Upper lobe of left lung (tissue), 6 donors: Measurements from ENCODE around the gene UBAC2. TPM values are rescaled to one million over a fixed set of nuclear protein-coding genes. Genes with fewer than 3 reads are reported as not detected.

Experiments used
- ATAC-seq, 2 donors: fragments of 200-7000 bp; cut with Tn5 transposase; one replicate each; pipeline ENCODE4 v1.9.1; 2022; ENCODE audit warnings: mild to moderate bottlenecking in 2 of 2, moderate library complexity in 2 of 2; ENCODE audit not compliant: low FRiP score in 2 of 2
- DNase-seq, 2 donors: peaks; one replicate each; pipeline ENCODE4 v3.0.0-alpha.2; 2019 to 2020
- H3K27ac ChIP-seq, 4 donors: fragments of 200-600 bp; sonication (generic); one replicate each; pipeline ENCODE4 v1.5.1; 2016 to 2019
- H3K27me3 ChIP-seq, 4 donors: fragments of 200-600 bp; sonication (generic); one replicate each; pipeline ENCODE4 v1.5.1; 2017 to 2019
- H3K36me3 ChIP-seq, 4 donors: fragments of 200-600 bp; sonication (generic); one replicate each; pipeline ENCODE4 v1.5.1; 2016 to 2019
- H3K4me1 ChIP-seq, 4 donors: fragments of 200-600 bp; sonication (generic); one replicate each; pipeline ENCODE4 v1.5.1; 2018 to 2019
- H3K4me3 ChIP-seq, 4 donors: fragments of 200-600 bp; sonication (generic); one replicate each; pipeline ENCODE4 v1.5.1; 2017 to 2019; ENCODE audit warnings: mild to moderate bottlenecking in 2 of 4, moderate library complexity in 1 of 4
- H3K9me3 ChIP-seq, 4 donors: fragments of 200-600 bp; sonication (generic); one replicate each; pipeline ENCODE4 v1.5.1; 2018 to 2019
- CTCF ChIP-seq, 6 experiments: fragments of 450-650 bp in 4 of 6; fragments of 200-600 bp in 2 of 6; sonication (generic) in 2 of 6; IDR thresholded peaks; one replicate each; pipeline ENCODE4 v1.5.1; 2016 to 2019; ENCODE audit warnings: antibody characterized with exemption in 6 of 6
- EP300 ChIP-seq, 4 donors: sonication (generic); formaldehyde crosslinking; IDR thresholded peaks; one replicate each; pipeline ENCODE4 v1.5.1; 2017; ENCODE audit warnings: antibody characterized with exemption in 4 of 4, control low read depth in 2 of 4
- POLR2A ChIP-seq, 4 donors: fragments of 450-650 bp; IDR thresholded peaks; one replicate each; pipeline ENCODE4 v1.5.1; 2016 to 2017; ENCODE audit warnings: antibody characterized with exemption in 4 of 4, mild to moderate bottlenecking in 2 of 4
- POLR2AphosphoS5 ChIP-seq, 2 donors: sonication (generic); formaldehyde crosslinking; IDR thresholded peaks; one replicate each; pipeline ENCODE4 v1.5.1; 2017; ENCODE audit warnings: antibody characterized with exemption in 2 of 2
- WGBS, 2 donors: methylation state at CpG; one replicate each; pipeline ENCODE4 v1.1.5; 2017 to 2018; 5-methylcytosine and 5-hydroxymethylcytosine counted together
- total RNA-seq, 6 donors: library from RNA; depleted of rRNA in 4 of 6; stranded (reverse); fragments of >200 nt in 4 of 6; gene quantifications; one replicate each; pipeline versions ENCODE4 v1.1.0 to v1.2.1, GENCODE V29; 2016 to 2021
- donor health status: DM: no; HTN: no; CAD: no; lungs with moderate emphysema.
- donor health status: DM: no; HTN: yes; CAD: no; lungs with severe emphysema.

The UBAC2 gene
- total RNA-seq, 6 donors from 2014 or later, result 29.3 to 55.5 (median 47.7) TPM

GRCh38 chr13:99415014-99415650 is 214.5 kb downstream of the UBAC2 start:
- whole genome bisulfite sequencing, 2 donors, result 74 to 82% methylated on average over 13 of the region's 13 CpGs
- peaks cover 0 to 2% (median 0%) of the 10 kb centered on the region in 4 donors for H3K4me1 ChIP-seq
- H3K36me3 ChIP-seq, result no peaks in the 10 kb centered on the region
- ATAC-seq (peak in 1 of 2 donors; percentile 55), DNase-seq (peak in 1 of 2 donors; percentile 44)
- no peaks in the 10 kb centered on the region for H3K9me3 ChIP-seq
- H3K27ac ChIP-seq, result peak overlapping the region in 1 of 4 donors; percentile 49
- H3K4me3 ChIP-seq, result no peak overlapping the region
- TF ChIP-seq CTCF (IDR thresholded peaks at IDR 0.05) (no peak), POLR2A (IDR thresholded peaks at IDR 0.05) (no peak), POLR2AphosphoS5 (IDR thresholded peaks at IDR 0.05) (no peak), EP300 (IDR thresholded peaks at IDR 0.05) (no peak)
- H3K27me3 ChIP-seq, result no peaks in the 10 kb centered on the region

- DNase-seq, result no peak
- Histone ChIP-seq H3K9me3 (no peaks in the 10 kb centered on the region), H3K4me3 (no peak overlapping the region), H3K27me3 (no peaks in the 10 kb centered on the region), H3K4me1 (peaks cover 0 to 3% (median 0%) of the 10 kb centered on the region in 4 donors), H3K27ac (peak overlapping the region in 1 of 4 donors; percentile 49), H3K36me3 (no peaks in the 10 kb centered on the region)
- 88 to 96% methylated on average over 12 to 14 of the region's 14 CpGs for WGBS, 2 donors
- TF ChIP-seq CTCF (IDR thresholded peaks at IDR 0.05) (no peak), POLR2A (IDR thresholded peaks at IDR 0.05) (no peak), EP300 (IDR thresholded peaks at IDR 0.05) (no peak), POLR2AphosphoS5 (IDR thresholded peaks at IDR 0.05) (no peak)
- peak in 1 of 2 donors; percentile 58 for ATAC-seq
Measured at GRCh38 chr13:99415851-99416331, 215.2 kb downstream of the UBAC2 start.

GRCh38 chr13:99416411-99417121 is 215.9 kb downstream of the UBAC2 start:
- TF ChIP-seq CTCF (IDR thresholded peaks at IDR 0.05) (no peak), POLR2A (IDR thresholded peaks at IDR 0.05) (no peak), POLR2AphosphoS5 (IDR thresholded peaks at IDR 0.05) (no peak), EP300 (IDR thresholded peaks at IDR 0.05) (no peak)
- no peaks in the 10 kb centered on the region for H3K36me3 ChIP-seq
- no peak overlapping the region for H3K27ac ChIP-seq
- no peak overlapping the region for H3K4me3 ChIP-seq
- 83 to 93% methylated on average over 11 to 22 of the region's 24 CpGs for WGBS, 2 donors
- peaks cover 0 to 3% (median 0%) of the 10 kb centered on the region in 4 donors for H3K4me1 ChIP-seq
- ATAC-seq, result no peak
- DNase-seq, result peak in 1 of 2 donors; percentile 8
- H3K9me3 ChIP-seq, result no peaks in the 10 kb centered on the region
- H3K27me3 ChIP-seq, result no peaks in the 10 kb centered on the region

- H3K27ac ChIP-seq, result no peak overlapping the region
- no peaks in the 10 kb centered on the region for H3K27me3 ChIP-seq
- H3K4me3 ChIP-seq, result no peak overlapping the region
- 79 to 81% methylated on average over 19 of the region's 19 CpGs for WGBS, 2 donors
- H3K4me1 ChIP-seq, result peaks cover 0 to 3% (median 0%) of the 10 kb centered on the region in 4 donors
- H3K9me3 ChIP-seq, result no peaks in the 10 kb centered on the region
- peak in 1 of 2 donors; percentile 10 for DNase-seq
- H3K36me3 ChIP-seq, result no peaks in the 10 kb centered on the region
- TF ChIP-seq POLR2AphosphoS5 (IDR thresholded peaks at IDR 0.05) (no peak), EP300 (IDR thresholded peaks at IDR 0.05) (no peak), CTCF (IDR thresholded peaks at IDR 0.05) (no peak), POLR2A (IDR thresholded peaks at IDR 0.05) (no peak)
- ATAC-seq, result no peak
Measured at GRCh38 chr13:99417201-99418102, 216.8 kb downstream of the UBAC2 start.
